HFFc6 (cell line): ENCODE results near the gene MPRIP. TPM values are rescaled to one million over a fixed set of nuclear protein-coding genes. Genes with fewer than 3 reads are reported as not detected.
A peak's percentile ranks its signal among the peaks of the same experiment; 100 is the strongest.

Experiments
- DNase-seq: peaks from one replicate; pipeline ENCODE4 v3.0.0-alpha.2; 2018
- H3K27ac Mint-ChIP-seq: 2 replicates; pipeline ENCODE4 v1.8.0; 2020; ENCODE audit warnings: mild to moderate bottlenecking, mixed read lengths
- H3K27me3 Mint-ChIP-seq: 2 replicates; pipeline ENCODE4 v1.8.0; 2021; ENCODE audit warnings: mild to moderate bottlenecking, moderate library complexity, mixed read lengths; ENCODE audit not compliant: insufficient read depth
- H3K36me3 Mint-ChIP-seq: 2 replicates; pipeline ENCODE4 v1.8.0; 2021; ENCODE audit warnings: low read depth, mixed read lengths
- H3K4me1 Mint-ChIP-seq: 2 replicates; pipeline ENCODE4 v1.8.0; 2020; ENCODE audit warnings: low read depth, mixed read lengths
- H3K4me3 Mint-ChIP-seq: 2 replicates; pipeline ENCODE4 v1.8.0; 2020; ENCODE audit warnings: mild to moderate bottlenecking, moderate library complexity, mixed read lengths
- H3K9me3 Mint-ChIP-seq: 2 replicates; pipeline ENCODE4 v1.8.0; 2020; ENCODE audit warnings: mild to moderate bottlenecking, mixed read lengths
- total RNA-seq, 6 experiments: library from RNA; stranded (reverse); fragmentation: NEBNext Ultra II Directional; extraction: Animal tissue kit (Norgen Biotek cat#: 25700); gene quantifications; 2 replicates in 1 of 6; 3 replicates in 5 of 6; pipeline ENCODE4 v1.2.3, GENCODE V29; 2021
- TF ChIP-seq, protein P1 (sequence below): fragments of 200-600 bp; sonication (generic); IDR thresholded peaks from 2 replicates; pipeline ENCODE4 v1.5.0; 2021; ENCODE audit warnings: antibody characterized with exemption, mild to moderate bottlenecking

The MPRIP gene
- total RNA-seq, 6 experiments from 2014 or later, result 350 to 409 (median 372) TPM

DNA sequence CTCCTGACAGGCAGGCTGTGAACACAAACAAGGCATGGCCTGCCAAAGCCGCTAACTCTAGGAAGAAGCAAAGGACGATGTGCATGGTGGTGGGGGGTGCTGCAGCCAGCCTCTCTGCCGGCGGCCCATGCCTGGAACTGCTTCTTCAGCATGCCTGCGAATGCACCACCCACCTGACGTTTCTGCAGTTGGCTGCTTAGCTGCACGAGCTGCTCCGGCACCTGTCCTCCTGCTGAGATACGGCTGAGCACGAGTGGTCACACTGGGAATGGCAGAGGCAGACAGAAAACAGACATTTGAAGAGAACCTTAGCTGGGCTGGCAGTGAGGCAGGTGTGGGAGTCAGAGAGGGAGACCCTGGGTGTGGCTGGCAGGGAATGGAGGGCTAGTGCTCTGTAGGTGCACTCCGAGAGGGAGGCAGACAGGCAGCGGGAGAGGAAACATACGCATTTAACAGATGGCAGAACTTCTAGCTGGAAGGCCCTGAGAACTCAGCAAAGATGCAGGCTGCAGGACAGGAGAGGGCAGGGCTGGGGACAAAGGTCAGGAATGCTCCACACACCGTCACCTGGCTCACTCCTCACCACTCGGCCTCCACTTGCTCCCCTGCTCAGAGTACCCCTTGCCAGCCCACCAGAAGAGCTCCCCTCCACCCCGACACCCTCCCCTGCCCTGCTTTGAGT, 189.5 kb downstream of the MPRIP start:
- no peak overlapping the region for H3K4me3 Mint-ChIP-seq
- H3K36me3 Mint-ChIP-seq, result peaks cover 24% of the 10 kb centered on the region; the same call in 1 of the 2 replicates
- H3K27ac Mint-ChIP-seq, result no peak overlapping the region
- TF ChIP-seq, protein P1, sequence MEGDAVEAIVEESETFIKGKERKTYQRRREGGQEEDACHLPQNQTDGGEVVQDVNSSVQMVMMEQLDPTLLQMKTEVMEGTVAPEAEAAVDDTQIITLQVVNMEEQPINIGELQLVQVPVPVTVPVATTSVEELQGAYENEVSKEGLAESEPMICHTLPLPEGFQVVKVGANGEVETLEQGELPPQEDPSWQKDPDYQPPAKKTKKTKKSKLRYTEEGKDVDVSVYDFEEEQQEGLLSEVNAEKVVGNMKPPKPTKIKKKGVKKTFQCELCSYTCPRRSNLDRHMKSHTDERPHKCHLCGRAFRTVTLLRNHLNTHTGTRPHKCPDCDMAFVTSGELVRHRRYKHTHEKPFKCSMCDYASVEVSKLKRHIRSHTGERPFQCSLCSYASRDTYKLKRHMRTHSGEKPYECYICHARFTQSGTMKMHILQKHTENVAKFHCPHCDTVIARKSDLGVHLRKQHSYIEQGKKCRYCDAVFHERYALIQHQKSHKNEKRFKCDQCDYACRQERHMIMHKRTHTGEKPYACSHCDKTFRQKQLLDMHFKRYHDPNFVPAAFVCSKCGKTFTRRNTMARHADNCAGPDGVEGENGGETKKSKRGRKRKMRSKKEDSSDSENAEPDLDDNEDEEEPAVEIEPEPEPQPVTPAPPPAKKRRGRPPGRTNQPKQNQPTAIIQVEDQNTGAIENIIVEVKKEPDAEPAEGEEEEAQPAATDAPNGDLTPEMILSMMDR, result no peak
- H3K9me3 Mint-ChIP-seq, result no peaks in the 10 kb centered on the region
- no peaks in the 10 kb centered on the region; the same call in none of the 2 replicates for H3K27me3 Mint-ChIP-seq
- DNase-seq, result no peak
- peaks cover 15% of the 10 kb centered on the region for H3K4me1 Mint-ChIP-seq

DNA sequence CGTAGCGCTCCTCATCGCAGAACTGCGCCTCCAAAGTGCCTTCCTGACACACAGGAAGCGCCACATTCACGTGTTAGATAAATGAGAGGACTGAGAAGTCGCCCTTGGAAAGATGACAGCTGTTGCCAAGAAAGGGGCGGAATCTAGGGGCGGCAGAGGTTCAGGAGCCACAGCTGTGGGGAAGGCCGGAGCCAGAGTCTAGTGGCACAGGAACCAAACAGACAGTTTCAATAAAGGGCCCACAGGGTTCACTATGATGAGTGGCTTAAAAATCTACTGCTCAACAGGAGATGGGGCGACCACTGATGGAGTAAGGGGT, 190.0 kb downstream of the MPRIP start:
- H3K4me1 Mint-ChIP-seq, result peaks cover 15% of the 10 kb centered on the region
- no peak for DNase-seq
- TF ChIP-seq, protein P1, result no peak
- no peak overlapping the region for H3K27ac Mint-ChIP-seq
- H3K4me3 Mint-ChIP-seq, result no peak overlapping the region
- H3K36me3 Mint-ChIP-seq, result peaks cover 24% of the 10 kb centered on the region; the same call in 1 of the 2 replicates
- no peaks in the 10 kb centered on the region; the same call in none of the 2 replicates for H3K27me3 Mint-ChIP-seq
- H3K9me3 Mint-ChIP-seq, result no peaks in the 10 kb centered on the region

DNA sequence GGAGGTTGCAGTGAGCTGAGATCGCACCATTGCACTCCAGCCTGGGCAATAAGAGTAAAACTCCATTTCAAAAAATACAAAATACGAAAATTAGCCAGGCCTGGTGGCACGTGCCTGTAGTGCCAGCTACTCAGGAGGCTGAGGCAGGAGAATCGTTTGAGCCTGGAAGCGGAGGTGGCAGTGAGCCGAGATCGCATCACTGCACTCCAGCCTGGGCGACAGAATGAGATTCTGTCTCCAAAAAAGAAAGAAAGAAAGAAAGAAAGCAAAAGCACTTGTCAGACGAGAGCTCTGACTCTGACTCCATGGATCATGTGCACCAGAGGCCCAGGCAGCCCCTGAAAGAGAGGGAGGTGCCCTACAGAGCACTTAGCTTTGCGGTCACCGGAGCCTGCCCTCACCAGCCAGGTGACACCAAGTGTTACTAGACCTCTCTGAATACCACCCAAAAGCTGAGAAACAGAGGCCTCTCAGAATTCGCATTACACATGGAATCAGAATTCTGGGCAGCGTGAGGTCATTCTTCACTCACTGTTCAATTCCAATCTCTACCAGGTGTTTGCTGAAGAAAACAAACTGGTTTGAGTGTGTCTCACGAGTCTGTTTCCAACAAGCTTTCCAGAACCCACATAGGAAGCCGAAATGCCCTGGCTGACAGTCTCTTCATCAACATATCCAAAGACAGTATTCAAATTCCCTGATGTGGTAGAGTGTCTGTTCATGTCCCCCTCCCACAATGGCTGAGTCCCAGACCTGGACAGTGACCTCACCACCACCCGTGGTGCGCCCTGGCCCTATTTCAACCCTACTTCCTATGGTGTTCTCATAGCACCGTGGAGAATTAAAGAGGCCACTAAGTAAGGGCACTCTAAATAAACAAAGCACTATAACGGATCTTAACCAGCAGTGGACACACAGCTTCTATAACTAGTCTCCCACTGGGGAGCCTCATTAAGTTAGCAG, 193.2 kb downstream of the MPRIP start:
- Mint-ChIP-seq H3K27me3 (peaks cover 2% of the 10 kb centered on the region), H3K4me1 (peaks cover 15% of the 10 kb centered on the region), H3K27ac (peak overlapping the region; percentile 99), H3K9me3 (no peaks in the 10 kb centered on the region), H3K4me3 (peak overlapping the region; percentile 97), H3K36me3 (0 out of 2 replicates have a peak, but pooled peaks cover 8% of the 10 kb centered on the region)
- TF ChIP-seq, protein P1, result no peak
- DNase-seq, result peak; percentile 11

DNA sequence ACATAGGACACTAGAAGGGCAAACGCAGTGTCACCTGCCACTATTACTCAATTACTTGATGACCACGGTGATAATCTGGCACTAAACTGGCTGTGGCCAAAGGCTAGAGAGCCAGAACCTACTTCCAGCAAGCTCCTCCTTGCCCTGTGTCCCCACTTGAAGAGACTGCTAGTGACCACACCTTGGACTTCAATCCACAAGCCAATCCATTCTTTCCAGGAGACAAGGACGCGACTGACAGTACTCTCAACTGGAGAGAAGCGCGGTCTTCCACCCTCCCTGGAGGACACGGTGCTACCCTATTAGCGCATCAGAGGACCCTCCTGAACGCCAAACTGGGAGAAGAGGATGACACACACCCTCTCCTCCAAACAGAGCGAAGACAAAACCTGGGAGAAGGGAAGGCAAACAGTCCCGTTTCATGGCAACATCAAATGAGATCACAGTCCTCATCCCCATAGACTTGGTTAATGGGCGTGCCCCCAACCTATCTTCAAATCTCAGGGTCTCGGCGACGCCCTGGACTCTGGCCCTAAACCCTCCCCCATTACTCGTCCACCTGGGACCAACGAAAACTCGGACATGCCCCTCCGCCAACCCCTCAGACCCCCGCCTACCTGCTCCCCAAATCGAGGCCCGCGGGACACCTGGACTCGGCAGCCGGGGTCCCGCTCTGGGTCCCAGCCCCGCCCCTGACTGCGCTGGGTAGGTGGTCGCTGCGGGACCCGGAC, 194.2 kb downstream of the MPRIP start:
- Mint-ChIP-seq H3K36me3 (0 out of 2 replicates have a peak, but pooled peaks cover 4% of the 10 kb centered on the region), H3K27ac (peak overlapping the region; percentile 99), H3K4me1 (peaks cover 15% of the 10 kb centered on the region), H3K27me3 (peaks cover 2% of the 10 kb centered on the region), H3K4me3 (peak overlapping the region; percentile 97), H3K9me3 (no peaks in the 10 kb centered on the region)
- TF ChIP-seq, protein P1, result no peak
- DNase-seq, result peak; percentile 64
